ENCODE data around the gene DTNA. TPM values are rescaled to one million over a fixed set of nuclear protein-coding genes. Genes with fewer than 3 reads are reported as not detected.
A peak's percentile ranks its signal among the peaks of the same experiment; 100 is the strongest.
"Not testable (repeated sequence)": the region's sequence is repeated elsewhere in the genome, so short reads cannot be mapped to it uniquely, and the experiment has no call there.

Gene DTNA
- total RNA-seq, 2 donors from 2014 or later, result not detected

- ATAC-seq (no peak), DNase-seq (ENCODE audit: low spot score) (no peak)
- Mint-ChIP-seq H3K9me3 (no peaks in the 10 kb centered on the region), H3K27ac (no peak overlapping the region), H3K4me3 (no peak overlapping the region), H3K4me1 (ENCODE audit: low read depth in 2 of 2) (no peaks in the 10 kb centered on the region), H3K27me3 (peaks cover 14 to 28% of the 10 kb centered on the region in 2 donors), H3K36me3 (no peaks in the 10 kb centered on the region)
These were observed 6.0 kb upstream of the DTNA start for GRCh38 chr18:34704074-34704473.

- no peak overlapping the region for H3K4me3 Mint-ChIP-seq
- DNase-seq (ENCODE audit: low spot score) (no peak), ATAC-seq (no peak)
- no peaks in the 10 kb centered on the region for H3K9me3 Mint-ChIP-seq
- H3K4me1 Mint-ChIP-seq (ENCODE audit: low read depth in 2 of 2), result no peaks in the 10 kb centered on the region
- H3K27ac Mint-ChIP-seq, result no peak overlapping the region
- no peaks in the 10 kb centered on the region for H3K36me3 Mint-ChIP-seq
- H3K27me3 Mint-ChIP-seq, result peaks cover 16 to 30% of the 10 kb centered on the region in 2 donors
These were observed 5.3 kb upstream of the DTNA start for GRCh38 chr18:34704823-34705222.

GRCh38 chr18:34707670-34708069 is 2.4 kb upstream of the DTNA start:
- no peaks in the 10 kb centered on the region for H3K9me3 Mint-ChIP-seq
- H3K4me3 Mint-ChIP-seq, result no peak overlapping the region
- H3K36me3 Mint-ChIP-seq, result no peaks in the 10 kb centered on the region
- ATAC-seq, result no peak
- H3K27ac Mint-ChIP-seq, result no peak overlapping the region
- no peak for DNase-seq (ENCODE audit: low spot score)
- H3K4me1 Mint-ChIP-seq (ENCODE audit: low read depth in 2 of 2), result no peaks in the 10 kb centered on the region
- peaks cover 24 to 38% of the 10 kb centered on the region in 2 donors for H3K27me3 Mint-ChIP-seq

- DNase-seq (ENCODE audit: low spot score) (no peak), ATAC-seq (no peak)
- H3K36me3 Mint-ChIP-seq, result no peaks in the 10 kb centered on the region
- H3K9me3 Mint-ChIP-seq, result no peaks in the 10 kb centered on the region
- no peak overlapping the region for H3K27ac Mint-ChIP-seq
- no peaks in the 10 kb centered on the region for H3K4me1 Mint-ChIP-seq (ENCODE audit: low read depth in 2 of 2)
- peaks cover 21 to 30% of the 10 kb centered on the region in 2 donors for H3K27me3 Mint-ChIP-seq
- no peak overlapping the region for H3K4me3 Mint-ChIP-seq
These were observed 994 bp upstream of the DTNA start for GRCh38 chr18:34709104-34709503.

- H3K9me3 Mint-ChIP-seq, result no peaks in the 10 kb centered on the region
- no peak overlapping the region for H3K27ac Mint-ChIP-seq
- no peak for ATAC-seq
- H3K27me3 Mint-ChIP-seq, result peaks cover 18 to 24% of the 10 kb centered on the region in 2 donors
- DNase-seq (ENCODE audit: low spot score), result no peak
- H3K36me3 Mint-ChIP-seq, result no peaks in the 10 kb centered on the region
- no peaks in the 10 kb centered on the region for H3K4me1 Mint-ChIP-seq (ENCODE audit: low read depth in 2 of 2)
- no peak overlapping the region for H3K4me3 Mint-ChIP-seq
These were observed 388 bp downstream of the DTNA start for GRCh38 chr18:34710458-34710914.

GRCh38 chr18:34710934-34711333 is 836 bp downstream of the DTNA start:
- Mint-ChIP-seq H3K36me3 (no peaks in the 10 kb centered on the region), H3K27ac (no peak overlapping the region), H3K4me1 (ENCODE audit: low read depth in 2 of 2) (no peaks in the 10 kb centered on the region), H3K27me3 (peaks cover 20 to 24% of the 10 kb centered on the region in 2 donors), H3K9me3 (no peaks in the 10 kb centered on the region), H3K4me3 (no peak overlapping the region)
- DNase-seq (ENCODE audit: low spot score) (no peak), ATAC-seq (no peak)

GRCh38 chr18:34716111-34716510 is 6.0 kb downstream of the DTNA start:
- not testable (repeated sequence) for H3K4me1 Mint-ChIP-seq (ENCODE audit: low read depth in 2 of 2); H3K9me3 Mint-ChIP-seq; H3K36me3 Mint-ChIP-seq; H3K4me3 Mint-ChIP-seq; DNase-seq (ENCODE audit: low spot score); H3K27ac Mint-ChIP-seq; ATAC-seq
- H3K27me3 Mint-ChIP-seq, result peaks cover 23 to 32% of the 10 kb centered on the region in 2 donors

- Mint-ChIP-seq H3K9me3 (no peaks in the 10 kb centered on the region), H3K4me3 (no peak overlapping the region), H3K36me3 (no peaks in the 10 kb centered on the region), H3K4me1 (ENCODE audit: low read depth in 2 of 2) (peaks cover 3% of the 10 kb centered on the region in 2 donors), H3K27ac (no peak overlapping the region), H3K27me3 (peaks cover 15 to 27% of the 10 kb centered on the region in 2 donors)
- no peak for ATAC-seq
- no peak for DNase-seq (ENCODE audit: low spot score)
These were observed 8.5 kb downstream of the DTNA start for GRCh38 chr18:34718610-34719009.

- peaks cover 3 to 4% of the 10 kb centered on the region in 2 donors for H3K4me1 Mint-ChIP-seq (ENCODE audit: low read depth in 2 of 2)
- H3K4me3 Mint-ChIP-seq, result no peak overlapping the region
- DNase-seq (ENCODE audit: low spot score) (no peak), ATAC-seq (no peak)
- peaks cover 5% of the 10 kb centered on the region for H3K36me3 Mint-ChIP-seq
- no peak overlapping the region for H3K27ac Mint-ChIP-seq
- H3K27me3 Mint-ChIP-seq, result peaks cover 15 to 25% of the 10 kb centered on the region in 2 donors
- no peaks in the 10 kb centered on the region for H3K9me3 Mint-ChIP-seq
These were observed 10.1 kb downstream of the DTNA start for GRCh38 chr18:34720220-34720619.

- Mint-ChIP-seq H3K4me1 (ENCODE audit: low read depth in 2 of 2) (peaks cover 3 to 4% of the 10 kb centered on the region in 2 donors), H3K36me3 (peaks cover 5% of the 10 kb centered on the region), H3K9me3 (no peaks in the 10 kb centered on the region), H3K4me3 (no peak overlapping the region), H3K27me3 (peaks cover 7 to 18% of the 10 kb centered on the region in 2 donors), H3K27ac (no peak overlapping the region)
- DNase-seq (ENCODE audit: low spot score) (no peak), ATAC-seq (no peak)
These were observed 13.0 kb downstream of the DTNA start for GRCh38 chr18:34723143-34723542.

GRCh38 chr18:34725737-34726136 is 15.6 kb downstream of the DTNA start:
- not testable (repeated sequence) for H3K36me3 Mint-ChIP-seq; H3K27ac Mint-ChIP-seq; ATAC-seq; H3K4me3 Mint-ChIP-seq; DNase-seq (ENCODE audit: low spot score); H3K4me1 Mint-ChIP-seq (ENCODE audit: low read depth in 2 of 2); H3K27me3 Mint-ChIP-seq; H3K9me3 Mint-ChIP-seq

- Mint-ChIP-seq H3K36me3 (peaks cover 5% of the 10 kb centered on the region), H3K27me3 (peaks cover 6 to 9% of the 10 kb centered on the region in 2 donors), H3K27ac (no peak overlapping the region), H3K9me3 (no peaks in the 10 kb centered on the region), H3K4me1 (ENCODE audit: low read depth in 2 of 2) (peaks cover 3 to 4% of the 10 kb centered on the region in 2 donors), H3K4me3 (no peak overlapping the region)
- ATAC-seq (peak in 1 of 2 donors; percentile 17), DNase-seq (ENCODE audit: low spot score) (no peak)
These were observed 16.3 kb downstream of the DTNA start for GRCh38 chr18:34726286-34727004.

GRCh38 chr18:34729264-34729663 is 19.2 kb downstream of the DTNA start:
- peaks cover 5% of the 10 kb centered on the region for H3K36me3 Mint-ChIP-seq
- peaks cover 6 to 14% of the 10 kb centered on the region in 2 donors for H3K27me3 Mint-ChIP-seq
- ATAC-seq (no peak), DNase-seq (ENCODE audit: low spot score) (no peak)
- H3K4me3 Mint-ChIP-seq, result no peak overlapping the region
- no peaks in the 10 kb centered on the region for H3K9me3 Mint-ChIP-seq
- H3K4me1 Mint-ChIP-seq (ENCODE audit: low read depth in 2 of 2), result no peaks in the 10 kb centered on the region
- no peak overlapping the region for H3K27ac Mint-ChIP-seq

- Mint-ChIP-seq H3K9me3 (no peaks in the 10 kb centered on the region), H3K36me3 (peaks cover 3% of the 10 kb centered on the region), H3K27me3 (peaks cover 6 to 14% of the 10 kb centered on the region in 2 donors), H3K4me3 (no peak overlapping the region), H3K4me1 (ENCODE audit: low read depth in 2 of 2) (no peaks in the 10 kb centered on the region), H3K27ac (no peak overlapping the region)
- DNase-seq (ENCODE audit: low spot score), result no peak
- ATAC-seq, result no peak
These were observed 19.8 kb downstream of the DTNA start for GRCh38 chr18:34729740-34730355.

All from natural killer cell treated with Interleukin-12 subunit alpha and Interleukin-12 subunit beta and Interleukin-15 and Interleukin-18, amount 100 ng/mL, for 72 hours (primary cell).